ENCODE results near the gene COX8A. TPM values are rescaled to one million over a fixed set of nuclear protein-coding genes. Genes with fewer than 3 reads are reported as not detected.

The COX8A gene
- total and polyA plus RNA-seq, 9 of the 15 experiments (the other 6 are each of a cell fraction or from before 2014, with no cell fraction given), result 274 to 1,206 (median 526) TPM

DNA sequence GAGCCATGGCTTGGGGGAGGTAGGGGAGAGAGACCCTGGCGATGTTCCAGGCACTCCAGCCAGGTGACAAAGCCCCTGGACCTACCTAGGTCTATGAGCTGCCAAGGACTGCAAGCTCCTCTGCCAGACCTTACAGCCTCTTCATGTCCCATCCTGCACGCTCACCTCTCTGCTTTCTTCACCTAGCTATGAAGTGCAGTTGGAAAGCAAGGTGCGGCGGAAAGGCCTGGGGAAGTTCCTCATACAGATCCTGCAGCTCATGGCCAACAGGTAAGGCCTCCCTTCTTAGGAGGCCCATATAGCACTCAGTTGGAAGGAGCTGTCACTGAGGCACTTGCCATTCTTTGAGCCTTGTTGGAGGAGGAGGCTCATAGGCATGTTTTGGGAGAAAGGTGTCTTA is 21.9 kb upstream of the COX8A start (continued):
- TF ChIP-seq NFE2L1 (tag; IDR thresholded peaks at IDR 0.05; ENCODE audit: borderline replicate concordance, low read depth), result no peak
- TF ChIP-seq NFRKB (IDR thresholded peaks at IDR 0.05; ENCODE audit: low read depth), result no peak
- no peak for TF ChIP-seq MIER1 (IDR thresholded peaks at IDR 0.05; ENCODE audit: low read depth)
- no peak for TF ChIP-seq PHF21A (IDR thresholded peaks at IDR 0.05; ENCODE audit: borderline replicate concordance, low read depth)

DNA sequence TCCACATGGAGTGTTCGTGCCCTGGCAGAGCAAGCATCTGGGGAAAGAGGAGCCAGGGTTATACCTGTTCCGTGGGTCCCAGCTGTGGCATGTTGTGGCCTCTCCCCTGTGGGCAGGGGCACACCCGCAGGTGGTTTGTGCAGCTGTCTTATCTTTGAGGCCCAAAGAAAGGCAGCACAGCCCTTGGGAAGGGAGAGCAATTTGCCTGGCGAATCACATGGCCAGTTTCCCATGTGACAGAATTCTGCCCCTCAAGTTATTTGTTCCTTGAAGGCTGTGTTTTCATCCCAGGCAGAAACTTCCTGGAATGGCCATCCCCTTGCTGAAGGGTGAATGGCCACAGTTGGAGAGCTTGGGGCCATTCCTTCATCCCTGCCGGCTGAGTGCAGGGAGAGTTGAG is 16.4 kb upstream of the COX8A start:
- intact Hi-C loops (cut with micrococcal nuclease), result no loop called here
- ATAC-seq, result no peak

More for the DNA sequence above, 16.4 kb upstream of the COX8A start:
- no peaks in the 10 kb centered on the region for H4K20me1 ChIP-seq (replicated peaks; ENCODE audit: control insufficient read depth, insufficient read depth, low read length)
- no TSS peak for BruUV-seq (replicated peaks)
- in situ Hi-C loops (cut with MboI), result no loop called here
- no peaks in the 10 kb centered on the region for H3K27me3 ChIP-seq (ENCODE audit: control insufficient read depth in 2 of 2, insufficient read depth in 2 of 2, low read length in 2 of 2)
- 76% methylated on average over 4 of the region's 5 CpGs for WGBS (ENCODE audit: insufficient coverage, low coverage, missing lambda C conversion rate)
- no peak overlapping the region for H3K27ac ChIP-seq (ENCODE audit: extremely low read depth, low read depth, low read length)
- peaks cover 3 to 26% of the 10 kb centered on the region in 2 experiments; a peak in 4 of 5 replicates for H3K4me1 ChIP-seq (replicated peaks in 1 of 2; ENCODE audit: control insufficient read depth in 2 of 2, insufficient read depth in 2 of 2, low read length in 2 of 2)
- no peaks in the 10 kb centered on the region for H3K9me3 ChIP-seq (replicated peaks; ENCODE audit: control insufficient read depth, insufficient read depth, low read depth, low read length)
- no peak overlapping the region for H3K4me3 ChIP-seq
- POLR2A ChIA-PET, result interaction anchor here (0.9 to 2.0 kb wide), 2 partner anchors 8 to 21 kb away, joined by 5 to 6 read pairs; no protein-coding TSS in a partner anchor
- H3K36me3 ChIP-seq (ENCODE audit: control insufficient read depth, insufficient read depth, low read length), result peaks cover 52% of the 10 kb centered on the region
- FAIRE-seq (no peak), DNase-seq (ENCODE audit: extremely low read depth in 1 of 4, low spot score in 3 of 4) (no peak)
- TF ChIP-seq, protein P1, sequence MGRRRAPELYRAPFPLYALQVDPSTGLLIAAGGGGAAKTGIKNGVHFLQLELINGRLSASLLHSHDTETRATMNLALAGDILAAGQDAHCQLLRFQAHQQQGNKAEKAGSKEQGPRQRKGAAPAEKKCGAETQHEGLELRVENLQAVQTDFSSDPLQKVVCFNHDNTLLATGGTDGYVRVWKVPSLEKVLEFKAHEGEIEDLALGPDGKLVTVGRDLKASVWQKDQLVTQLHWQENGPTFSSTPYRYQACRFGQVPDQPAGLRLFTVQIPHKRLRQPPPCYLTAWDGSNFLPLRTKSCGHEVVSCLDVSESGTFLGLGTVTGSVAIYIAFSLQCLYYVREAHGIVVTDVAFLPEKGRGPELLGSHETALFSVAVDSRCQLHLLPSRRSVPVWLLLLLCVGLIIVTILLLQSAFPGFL (CRISPR knock-in tag; IDR thresholded peaks at IDR 0.05), result no peak
- TF ChIP-seq SP1 (CRISPR knock-in tag; IDR thresholded peaks at IDR 0.05), result no peak
- TF ChIP-seq, protein P2, sequence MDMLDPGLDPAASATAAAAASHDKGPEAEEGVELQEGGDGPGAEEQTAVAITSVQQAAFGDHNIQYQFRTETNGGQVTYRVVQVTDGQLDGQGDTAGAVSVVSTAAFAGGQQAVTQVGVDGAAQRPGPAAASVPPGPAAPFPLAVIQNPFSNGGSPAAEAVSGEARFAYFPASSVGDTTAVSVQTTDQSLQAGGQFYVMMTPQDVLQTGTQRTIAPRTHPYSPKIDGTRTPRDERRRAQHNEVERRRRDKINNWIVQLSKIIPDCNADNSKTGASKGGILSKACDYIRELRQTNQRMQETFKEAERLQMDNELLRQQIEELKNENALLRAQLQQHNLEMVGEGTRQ (CRISPR knock-in tag; IDR thresholded peaks at IDR 0.05), result 0 out of 2 replicates have a peak, but pooled peaks have one; percentile 27
- no peak for TF ChIP-seq PRPF4 (IDR thresholded peaks at IDR 0.05; ENCODE audit: insufficient read depth, low read depth, low read length, poor library complexity, severe bottlenecking)
- no peak for TF ChIP-seq CBX5 (IDR thresholded peaks at IDR 0.05; ENCODE audit: borderline replicate concordance, low read depth)
- TF ChIP-seq CHD1 (IDR thresholded peaks at IDR 0.05; ENCODE audit: low read length), result no peak
- TF ChIP-seq, protein P3, sequence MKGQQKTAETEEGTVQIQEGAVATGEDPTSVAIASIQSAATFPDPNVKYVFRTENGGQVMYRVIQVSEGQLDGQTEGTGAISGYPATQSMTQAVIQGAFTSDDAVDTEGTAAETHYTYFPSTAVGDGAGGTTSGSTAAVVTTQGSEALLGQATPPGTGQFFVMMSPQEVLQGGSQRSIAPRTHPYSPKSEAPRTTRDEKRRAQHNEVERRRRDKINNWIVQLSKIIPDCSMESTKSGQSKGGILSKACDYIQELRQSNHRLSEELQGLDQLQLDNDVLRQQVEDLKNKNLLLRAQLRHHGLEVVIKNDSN (CRISPR knock-in tag; IDR thresholded peaks at IDR 0.05), result peak; percentile 61
- no peak for TF ChIP-seq TAF9B (IDR thresholded peaks at IDR 0.05; ENCODE audit: partially characterized antibody)
- TF ChIP-seq CBFA2T2 (conservative IDR thresholded peaks at IDR 0.05), result peak; percentile 13; the same call in 1 of the 2 replicates
- TF ChIP-seq, protein P4, sequence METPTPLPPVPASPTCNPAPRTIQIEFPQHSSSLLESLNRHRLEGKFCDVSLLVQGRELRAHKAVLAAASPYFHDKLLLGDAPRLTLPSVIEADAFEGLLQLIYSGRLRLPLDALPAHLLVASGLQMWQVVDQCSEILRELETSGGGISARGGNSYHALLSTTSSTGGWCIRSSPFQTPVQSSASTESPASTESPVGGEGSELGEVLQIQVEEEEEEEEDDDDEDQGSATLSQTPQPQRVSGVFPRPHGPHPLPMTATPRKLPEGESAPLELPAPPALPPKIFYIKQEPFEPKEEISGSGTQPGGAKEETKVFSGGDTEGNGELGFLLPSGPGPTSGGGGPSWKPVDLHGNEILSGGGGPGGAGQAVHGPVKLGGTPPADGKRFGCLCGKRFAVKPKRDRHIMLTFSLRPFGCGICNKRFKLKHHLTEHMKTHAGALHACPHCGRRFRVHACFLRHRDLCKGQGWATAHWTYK (CRISPR knock-in tag; IDR thresholded peaks at IDR 0.05), result peak; percentile 67; the same call in 1 of the 2 replicates
- no peak for TF ChIP-seq MTA1 (IDR thresholded peaks at IDR 0.05; ENCODE audit: borderline replicate concordance)
- no peak for TF ChIP-seq NFE2L1 (tag; IDR thresholded peaks at IDR 0.05; ENCODE audit: borderline replicate concordance, low read depth)
- no peak for TF ChIP-seq ELF2 (CRISPR knock-in tag; IDR thresholded peaks at IDR 0.05)
- no peak for TF ChIP-seq ZNF830 (CRISPR knock-in tag; IDR thresholded peaks at IDR 0.05)
- no peak for TF ChIP-seq ZKSCAN1 (IDR thresholded peaks at IDR 0.05; ENCODE audit: low read depth, low read length)
- no peak for TF ChIP-seq PYGO2 (tag; IDR thresholded peaks at IDR 0.05)
- peaks cover 6% of the 10 kb centered on the region for H3K9me1 ChIP-seq (ENCODE audit: control insufficient read depth, insufficient read depth, low read length)
- no peaks in the 10 kb centered on the region for H3K79me2 ChIP-seq (ENCODE audit: control insufficient read depth, insufficient read depth, low read length)
- no peak overlapping the region for H3K4me2 ChIP-seq (ENCODE audit: insufficient read depth, low read length)
- peak overlapping the region in 1 of 2 experiments; percentile 65; a peak in 2 of 4 replicates for H3K9ac ChIP-seq (ENCODE audit: insufficient read depth in 1 of 2, low read depth in 2 of 2, low read length in 2 of 2)
- CTCF ChIA-PET (ENCODE audit: low intra/inter-chr PET ratio), result no interaction called here
- H2AFZ ChIP-seq (ENCODE audit: low read depth, low read length), result no peak overlapping the region

All from K562 (cell line).